NCI-H1930 (cell line): ENCODE data around the gene IGSF21.

Experiments used
- DNase-seq, 2 experiments: peaks; one replicate each; lab custom pipeline; 2025; lab: John Stamatoyannopoulos, UW

IGSF21 gene

DNA sequence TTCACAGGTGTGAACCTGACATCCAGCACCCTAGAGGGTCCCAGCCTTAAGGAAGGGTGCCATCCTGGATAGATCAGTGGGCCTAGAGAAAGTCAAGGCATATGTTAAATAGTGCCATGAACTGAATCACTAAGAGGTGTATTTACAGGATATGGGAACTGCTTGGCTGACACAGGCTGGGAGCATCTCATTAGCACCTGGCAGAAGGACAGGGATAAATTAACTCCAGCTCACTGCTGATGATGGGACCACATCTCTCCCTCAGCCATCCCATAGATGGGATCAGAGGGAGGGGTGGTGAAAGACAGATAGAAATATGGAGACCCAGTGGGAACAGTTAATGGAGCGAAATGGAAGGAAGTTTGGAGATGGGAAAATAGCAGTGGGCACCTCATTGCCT lies 122.0 kb downstream of the IGSF21 start:
- DNase-seq: no peak

- no peak for DNase-seq
Observed at GRCh38 chr1:18230321-18230720, 122.7 kb downstream of the IGSF21 start.

DNA sequence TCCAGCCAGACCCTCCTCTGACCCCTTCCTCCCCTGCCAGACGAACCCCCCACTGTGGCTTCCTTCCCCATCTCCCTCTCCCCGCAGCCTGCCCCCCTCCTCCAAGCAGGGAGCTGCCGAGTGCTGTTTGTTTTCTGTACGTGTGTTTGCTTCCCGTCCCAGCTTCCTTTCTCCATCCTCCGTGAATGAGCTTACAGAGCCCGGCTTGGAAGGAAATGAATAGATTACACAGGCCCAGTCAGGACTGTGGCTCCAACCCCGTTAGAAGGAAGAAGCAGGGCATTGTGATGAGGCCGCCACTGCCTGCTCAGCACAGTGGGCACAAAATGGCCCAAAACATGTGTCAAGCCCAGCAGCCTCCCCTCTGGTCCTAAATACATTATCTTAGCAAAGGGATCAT lies 123.2 kb downstream of the IGSF21 start:
- DNase-seq: no peak

DNA sequence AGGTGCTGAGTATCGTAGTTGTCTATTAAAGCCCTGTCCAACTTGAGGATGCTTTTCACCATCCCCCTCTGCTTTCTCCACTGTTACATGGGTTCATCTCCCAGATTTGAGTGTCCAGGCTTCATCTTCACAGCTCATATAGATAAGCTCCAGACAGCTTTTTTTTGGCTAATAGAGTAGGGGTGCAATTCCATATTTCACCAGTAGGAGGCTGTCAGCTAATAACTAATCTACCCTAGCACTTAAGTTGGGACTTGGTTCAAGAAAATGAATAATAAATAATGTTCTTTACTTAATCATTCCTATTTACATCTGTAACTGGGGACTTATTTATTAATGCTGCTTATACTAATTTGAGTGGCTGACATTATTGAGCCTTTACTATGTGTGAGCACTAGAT lies 124.5 kb downstream of the IGSF21 start:
- no peak for DNase-seq

DNA sequence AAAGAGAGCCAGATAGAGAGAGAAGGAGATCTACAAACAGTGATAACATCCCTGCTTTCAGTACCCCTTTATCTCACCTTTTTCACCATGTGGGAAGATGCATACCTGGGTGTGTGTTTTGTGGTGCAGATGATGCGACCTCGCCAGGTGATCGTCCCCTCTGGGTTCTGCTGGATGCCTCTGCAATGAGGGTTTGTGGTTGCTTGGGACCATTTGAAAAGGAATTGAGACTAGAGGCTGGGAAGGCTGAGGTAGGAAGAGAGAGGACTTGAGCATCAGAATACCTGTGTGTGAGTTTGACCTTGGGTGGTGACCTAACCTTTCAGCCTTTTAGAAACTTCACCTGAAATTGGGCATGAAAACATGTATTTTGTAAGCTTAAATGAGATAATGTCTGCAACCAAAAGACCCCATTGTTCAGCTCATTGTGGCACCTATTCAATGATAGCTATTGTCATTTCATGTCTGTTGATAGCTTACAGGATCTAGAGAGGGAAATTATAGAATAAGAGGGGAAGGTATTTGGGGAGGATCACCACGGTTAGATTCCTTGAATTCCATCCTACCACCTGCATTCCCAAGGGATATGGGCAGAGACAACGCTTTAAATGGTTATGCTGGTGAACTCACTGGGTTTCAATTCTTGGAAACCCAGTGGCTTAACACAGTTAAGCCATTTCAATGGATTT lies 125.7 kb downstream of the IGSF21 start:
- DNase-seq: no peak

DNA sequence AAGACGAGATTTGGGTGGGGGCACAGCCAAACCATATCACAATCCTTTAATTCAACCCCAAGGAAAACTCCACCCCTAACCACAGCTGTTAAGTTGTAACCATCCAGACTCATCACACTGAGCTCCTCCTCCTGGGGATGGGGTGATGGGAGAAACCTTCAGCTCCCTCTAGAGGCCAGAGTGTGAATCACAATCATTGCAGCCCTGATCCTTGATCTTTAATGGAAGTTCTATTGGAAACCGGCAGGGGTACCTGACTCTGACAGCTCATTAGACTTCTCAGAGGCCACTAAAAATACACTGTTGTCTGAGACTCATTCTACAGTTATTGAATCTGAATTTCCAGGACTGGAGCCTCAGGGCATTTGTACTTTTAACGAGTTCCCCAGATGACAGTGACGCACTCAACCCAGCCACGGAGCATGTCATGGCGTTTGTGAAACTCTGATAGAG lies 127.2 kb downstream of the IGSF21 start:
- peak; percentile 9 to 64 for DNase-seq

GRCh38 chr1:18237371-18237770 lies 129.8 kb downstream of the IGSF21 start:
- DNase-seq: no peak

- DNase-seq: no peak
Observed at GRCh38 chr1:18238190-18238589, 130.6 kb downstream of the IGSF21 start.

DNA sequence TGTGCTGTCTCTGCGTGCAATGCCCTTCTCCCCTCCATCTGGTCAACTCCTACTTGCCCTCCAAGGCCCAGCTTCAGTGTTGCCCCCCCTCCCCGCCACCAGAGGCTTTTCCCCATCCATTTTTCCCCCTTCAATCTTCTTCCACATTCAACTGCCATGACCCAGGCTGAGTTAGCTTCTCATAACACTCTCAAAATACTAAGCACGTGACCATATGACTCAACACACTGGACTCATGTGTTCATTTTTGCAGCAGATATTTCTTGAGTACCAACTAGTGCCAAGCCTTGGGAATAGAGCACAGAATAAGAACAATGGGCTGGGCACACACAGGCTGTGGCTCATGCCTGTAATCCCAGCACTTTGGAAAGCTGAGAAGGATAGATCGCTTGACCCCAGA lies 132.1 kb downstream of the IGSF21 start:
- DNase-seq: no peak

DNA sequence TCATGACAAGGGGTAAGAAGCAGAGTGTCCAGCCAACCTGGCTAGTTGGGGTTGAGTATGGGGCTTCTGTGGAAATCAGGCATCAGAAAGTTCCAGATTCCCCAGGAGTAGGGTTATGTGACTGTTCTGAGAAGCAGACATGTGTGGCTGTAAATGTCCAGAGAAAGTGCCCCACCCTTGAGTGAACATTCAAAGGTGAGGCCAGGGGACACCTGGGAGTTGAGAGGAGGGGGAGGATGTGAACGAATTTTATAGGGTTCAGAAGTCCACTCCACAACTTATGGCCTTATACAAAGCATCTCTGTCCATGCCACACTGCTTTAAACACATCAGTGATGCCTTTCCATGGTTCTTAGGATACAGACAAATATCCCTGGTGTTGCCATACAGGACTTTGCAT lies 133.3 kb downstream of the IGSF21 start:
- no peak for DNase-seq

DNA sequence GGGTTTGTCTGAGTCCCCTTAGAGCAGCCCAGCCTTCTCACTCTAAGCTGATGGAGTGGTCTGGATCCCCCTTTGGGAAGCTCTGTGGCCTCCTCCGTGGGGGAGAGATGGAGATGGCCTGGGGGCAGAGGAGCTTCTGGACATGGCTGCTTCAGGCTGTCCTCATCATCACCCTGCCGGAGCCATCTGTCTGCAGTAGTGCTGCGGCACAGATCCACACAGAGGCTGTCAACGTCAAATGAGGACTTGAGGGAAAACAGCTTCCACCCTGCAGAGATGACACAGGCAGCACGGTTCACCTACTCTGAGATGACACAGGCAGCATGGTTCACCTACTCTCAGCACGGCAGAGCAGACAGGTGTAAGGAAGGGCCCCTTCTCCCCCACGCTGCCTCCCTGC lies 134.3 kb downstream of the IGSF21 start:
- DNase-seq: no peak

DNA sequence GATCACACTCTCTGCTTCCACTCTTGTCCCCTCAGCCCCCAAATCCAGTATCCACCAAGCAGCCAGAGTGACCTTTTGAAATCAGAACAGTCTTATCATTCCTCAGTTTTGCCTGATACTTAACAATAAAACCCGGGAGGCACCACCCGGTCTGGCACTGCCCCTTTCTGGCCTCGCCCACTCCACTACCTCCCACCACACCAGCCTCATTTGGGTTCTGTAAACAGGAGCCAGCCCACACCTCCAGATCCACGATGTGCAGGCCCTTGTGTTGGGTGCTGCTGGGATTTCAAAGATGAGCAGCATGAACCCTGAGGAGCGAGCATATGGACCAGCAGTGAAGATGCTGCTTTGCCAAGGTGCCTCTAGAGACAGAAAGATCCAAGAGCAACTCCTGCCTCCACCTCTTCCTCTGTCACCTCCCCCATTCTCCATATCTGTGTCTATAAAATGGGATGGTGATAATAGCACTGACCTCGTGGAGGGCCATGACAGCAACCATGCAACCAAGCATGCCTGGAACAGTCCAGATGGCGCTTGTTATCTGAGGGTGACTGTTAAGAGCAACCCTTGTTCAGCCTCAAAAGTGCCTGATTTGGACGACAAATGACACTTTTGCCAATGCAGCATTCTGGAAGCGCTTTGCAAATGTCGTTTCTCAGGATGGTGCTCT lies 136.0 kb downstream of the IGSF21 start:
- DNase-seq: no peak

DNA sequence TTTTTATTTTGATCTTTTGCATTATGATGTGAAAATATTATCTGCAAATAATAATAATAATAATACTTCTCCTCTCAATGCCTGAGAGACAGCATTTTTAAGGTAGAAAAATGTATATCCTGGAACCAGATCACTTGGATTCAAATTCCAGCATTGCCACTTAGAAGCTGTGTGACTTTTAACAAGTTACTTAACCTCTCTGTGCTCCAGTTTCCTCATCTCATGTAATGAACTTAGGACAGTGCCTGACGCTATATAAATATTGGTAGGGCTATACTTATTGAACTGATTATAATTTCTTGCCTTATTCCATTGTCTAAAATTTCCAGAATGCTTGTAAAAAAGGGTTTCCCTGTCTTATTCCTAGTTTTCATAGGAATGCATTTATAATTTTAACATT lies 137.2 kb downstream of the IGSF21 start:
- no peak for DNase-seq

- DNase-seq: no peak
Observed at GRCh38 chr1:18245647-18246046, 138.0 kb downstream of the IGSF21 start.

GRCh38 chr1:18246543-18246942 lies 138.9 kb downstream of the IGSF21 start:
- DNase-seq: no peak

DNA sequence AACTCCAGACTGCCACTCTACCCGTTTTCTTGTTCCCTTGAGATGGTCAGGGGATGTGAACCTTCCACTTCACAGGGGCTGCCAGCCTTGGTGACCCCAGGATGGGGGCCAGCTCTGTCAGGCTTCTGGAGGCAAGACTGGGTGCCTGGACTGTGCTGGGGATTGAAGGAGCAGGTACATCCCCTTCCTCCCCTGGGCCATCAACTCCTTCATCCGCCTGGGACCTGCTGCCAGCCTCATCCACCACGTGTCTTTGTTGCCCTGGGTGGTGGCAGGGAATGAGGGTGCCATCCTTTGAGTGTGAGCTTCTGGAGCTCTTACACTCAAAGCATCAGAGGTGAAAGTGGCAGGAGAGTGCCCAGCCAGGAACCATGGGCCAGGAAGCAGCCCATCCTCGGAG lies 139.6 kb downstream of the IGSF21 start:
- DNase-seq: no peak

DNA sequence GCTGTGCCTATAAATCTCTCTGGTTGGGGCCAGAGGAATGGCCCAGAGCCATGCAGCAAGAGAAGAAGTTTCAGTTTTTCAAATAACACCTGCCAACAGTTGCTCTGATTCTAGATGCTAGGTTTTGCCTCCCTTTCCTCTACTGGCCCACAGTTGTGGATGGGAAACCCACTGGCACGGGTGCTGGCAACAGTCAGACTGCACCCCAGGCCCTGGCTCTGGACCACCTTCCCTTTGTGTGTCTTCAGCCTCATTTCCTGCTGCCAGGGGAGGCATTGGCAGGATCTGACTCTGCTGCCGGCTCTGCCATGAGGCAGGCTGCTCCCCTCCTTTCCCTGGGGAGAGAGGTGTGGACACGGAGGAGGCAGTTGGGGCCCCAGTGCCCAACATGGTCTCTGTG lies 142.0 kb downstream of the IGSF21 start:
- DNase-seq: no peak

- DNase-seq: no peak
Observed at GRCh38 chr1:18253093-18253492, 145.5 kb downstream of the IGSF21 start.

DNA sequence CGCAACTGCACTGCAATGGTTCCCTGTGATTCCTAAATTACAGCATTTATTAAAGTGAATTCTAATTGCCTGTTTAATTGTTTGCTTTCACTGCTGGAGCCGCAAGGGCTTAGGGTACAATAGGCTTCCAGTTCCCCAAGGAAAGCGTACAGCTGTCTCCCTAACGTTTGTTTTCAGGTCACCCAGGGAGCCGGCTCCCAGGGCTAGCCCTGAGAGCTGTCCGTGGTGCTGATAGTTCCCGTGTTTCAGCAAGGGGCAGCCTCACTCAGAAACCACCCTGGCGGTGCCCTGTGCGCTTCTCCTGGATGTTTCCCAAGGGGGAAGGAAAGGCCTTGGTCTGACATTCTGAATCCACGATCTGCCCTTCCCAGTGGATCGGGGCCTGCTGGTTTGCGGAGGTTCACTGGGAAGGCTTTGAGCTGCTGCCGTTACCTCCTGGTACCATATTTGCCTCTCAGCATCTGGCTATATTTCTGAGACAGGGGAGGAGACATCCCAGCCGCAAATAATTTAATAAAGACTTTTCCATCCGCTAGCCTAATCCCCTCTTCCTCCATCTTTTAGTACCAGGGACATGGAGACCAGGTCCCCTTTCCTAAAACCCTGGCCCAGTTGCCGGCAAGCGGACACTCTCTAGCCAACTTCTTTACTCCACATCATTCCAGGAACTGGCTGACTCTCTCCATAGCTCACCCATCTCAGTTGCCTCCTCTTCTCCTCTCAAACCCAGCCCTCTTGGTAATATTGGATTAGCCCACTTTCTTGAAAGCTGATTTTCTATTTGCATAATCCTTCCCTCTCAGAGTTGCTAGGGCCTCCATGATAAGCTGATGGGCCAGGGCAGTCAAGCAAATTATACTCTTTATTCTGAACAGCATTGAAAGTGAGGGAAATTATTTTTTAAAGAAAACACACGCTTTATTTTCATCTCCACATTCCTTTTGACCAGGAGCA lies 149.0 kb downstream of the IGSF21 start:
- DNase-seq: no peak

DNA sequence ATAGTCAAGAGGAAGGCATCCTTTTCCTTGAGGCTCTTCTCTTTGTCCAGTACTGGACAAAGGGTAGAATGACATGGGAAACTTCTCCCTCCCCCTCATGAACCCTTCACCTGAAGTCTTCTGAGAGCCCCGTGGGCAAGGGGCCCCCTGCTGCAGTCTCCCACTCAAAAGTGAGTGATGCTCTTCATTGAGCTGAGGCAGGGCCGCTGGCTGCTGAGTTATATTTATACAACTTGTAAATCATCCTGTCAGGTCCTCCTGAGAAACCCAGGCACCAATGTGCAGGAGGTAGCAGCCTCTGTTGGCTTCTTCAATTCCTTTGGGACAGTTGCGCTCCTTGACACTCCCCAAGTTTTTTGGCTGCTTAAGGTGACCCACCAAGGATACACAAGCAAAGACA lies 150.2 kb downstream of the IGSF21 start:
- DNase-seq: no peak

GRCh38 chr1:18261891-18262290 lies 154.3 kb downstream of the IGSF21 start:
- no peak for DNase-seq

GRCh38 chr1:18262726-18263125 lies 155.1 kb downstream of the IGSF21 start:
- DNase-seq: no peak
